AG09319 (cell line): ENCODE measurements around the gene TAPT1.
"Not testable (repeated sequence)": the region's sequence is repeated elsewhere in the genome, so short reads cannot be mapped to it uniquely, and the experiment has no call there.

Source experiments
- DNase-seq: peaks from one replicate; pipeline ENCODE4 v3.0.0-alpha.2; 2010; ENCODE audit warnings: low read depth; ENCODE audit errors: extremely low read depth
- CTCF ChIP-seq: IDR thresholded peaks from 2 replicates; pipeline ENCODE4 v1.5.1; 2011; ENCODE audit warnings: low read depth, mild to moderate bottlenecking, inconsistent platforms, low read length, moderate library complexity

Gene TAPT1

GRCh38 chr4:16197876-16198665 is 28.2 kb downstream of the TAPT1 start:
- DNase-seq = no peak
- TF ChIP-seq CTCF = no peak

- peak; percentile 54 for TF ChIP-seq CTCF
- peak; percentile 27 for DNase-seq
Measured at GRCh38 chr4:16196482-16197393, 29.5 kb downstream of the TAPT1 start.

GRCh38 chr4:16195209-16195608 is 31.1 kb downstream of the TAPT1 start:
- TF ChIP-seq CTCF = no peak
- DNase-seq = no peak

- not testable (repeated sequence) for DNase-seq
Measured at GRCh38 chr4:16194798-16195197, 31.5 kb downstream of the TAPT1 start.

- TF ChIP-seq CTCF = no peak
- no peak for DNase-seq
Measured at GRCh38 chr4:16194214-16194613, 32.1 kb downstream of the TAPT1 start.

GRCh38 chr4:16192631-16193518 is 33.4 kb downstream of the TAPT1 start:
- DNase-seq = no peak

More at GRCh38 chr4:16192631-16193518, 33.4 kb downstream of the TAPT1 start:
- no peak for TF ChIP-seq CTCF
